ENCODE results near the gene RHEX.

The RHEX gene

GRCh38 chr1:206121269-206121668 lies 68.3 kb downstream of the RHEX start:
- no peak for DNase-seq

- DNase-seq: no peak
These were observed 69.7 kb downstream of the RHEX start for GRCh38 chr1:206122686-206123085.

- DNase-seq: no peak
These were observed 72.4 kb downstream of the RHEX start for GRCh38 chr1:206125346-206125745.

- DNase-seq: no peak
These were observed 74.4 kb downstream of the RHEX start for GRCh38 chr1:206127336-206127735.

- no peak for DNase-seq
These were observed 75.2 kb downstream of the RHEX start for GRCh38 chr1:206128196-206128595.

- DNase-seq: no peak
These were observed 78.1 kb downstream of the RHEX start for GRCh38 chr1:206131037-206131436.

- no peak for DNase-seq
These were observed 80.9 kb downstream of the RHEX start for GRCh38 chr1:206133751-206134415.

- no peak for DNase-seq
These were observed 82.3 kb downstream of the RHEX start for GRCh38 chr1:206135248-206135647.

- DNase-seq: no peak
These were observed 83.3 kb downstream of the RHEX start for GRCh38 chr1:206136241-206136640.

- DNase-seq: no peak
These were observed 89.0 kb downstream of the RHEX start for GRCh38 chr1:206142011-206142410.

- DNase-seq: no peak
These were observed 89.8 kb downstream of the RHEX start for GRCh38 chr1:206142770-206143169.

GRCh38 chr1:206143537-206144172 lies 90.7 kb downstream of the RHEX start:
- no peak for DNase-seq

- no peak for DNase-seq
These were observed 91.6 kb downstream of the RHEX start for GRCh38 chr1:206144605-206145004.

- no peak for DNase-seq
These were observed 92.9 kb downstream of the RHEX start for GRCh38 chr1:206145771-206146290.

Measured in NCI-H1930 (cell line).